Suprapubic skin (tissue), 3 donors: ENCODE measurements around the gene PLEK.

ENCODE experiments used
- POLR2AphosphoS5 ChIP-seq, 3 donors: sonication (generic); formaldehyde crosslinking; IDR thresholded peaks; one replicate each; pipeline ENCODE4 v1.6.1; 2017; ENCODE audit warnings: antibody characterized with exemption in 3 of 3
- TF ChIP-seq, protein P1 (sequence below), 2 donors: fragments of 200-600 bp in 1 of 2; fragments of 450-650 bp in 1 of 2; sonication (generic) in 1 of 2; IDR thresholded peaks; one replicate each; pipeline ENCODE4 v1.5.1; 2016 to 2019; ENCODE audit warnings: antibody characterized with exemption in 2 of 2, mild to moderate bottlenecking in 1 of 2, moderate library complexity in 1 of 2

DNA sequence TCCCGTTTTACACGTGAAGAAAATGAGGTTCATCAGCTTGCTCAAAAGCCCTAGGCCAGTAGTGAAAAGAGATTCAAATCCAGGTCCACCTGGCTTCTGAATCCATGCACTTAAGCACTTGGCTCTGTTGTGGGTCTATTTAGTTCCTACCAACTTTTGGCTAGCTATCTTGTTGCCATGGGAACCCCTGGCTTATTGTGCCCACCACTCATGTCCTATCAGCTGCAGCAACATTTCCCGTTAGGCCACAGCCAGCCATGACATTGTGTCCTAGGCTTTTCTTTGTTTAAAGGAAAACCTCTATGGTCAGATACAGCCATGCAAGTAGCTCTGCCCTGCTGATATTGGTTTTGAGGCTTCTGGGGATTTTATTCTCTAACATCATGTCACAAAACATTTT is 49.8 kb downstream of the PLEK start:
- no peak for TF ChIP-seq POLR2AphosphoS5 (IDR thresholded peaks at IDR 0.05)
- TF ChIP-seq, protein P1, sequence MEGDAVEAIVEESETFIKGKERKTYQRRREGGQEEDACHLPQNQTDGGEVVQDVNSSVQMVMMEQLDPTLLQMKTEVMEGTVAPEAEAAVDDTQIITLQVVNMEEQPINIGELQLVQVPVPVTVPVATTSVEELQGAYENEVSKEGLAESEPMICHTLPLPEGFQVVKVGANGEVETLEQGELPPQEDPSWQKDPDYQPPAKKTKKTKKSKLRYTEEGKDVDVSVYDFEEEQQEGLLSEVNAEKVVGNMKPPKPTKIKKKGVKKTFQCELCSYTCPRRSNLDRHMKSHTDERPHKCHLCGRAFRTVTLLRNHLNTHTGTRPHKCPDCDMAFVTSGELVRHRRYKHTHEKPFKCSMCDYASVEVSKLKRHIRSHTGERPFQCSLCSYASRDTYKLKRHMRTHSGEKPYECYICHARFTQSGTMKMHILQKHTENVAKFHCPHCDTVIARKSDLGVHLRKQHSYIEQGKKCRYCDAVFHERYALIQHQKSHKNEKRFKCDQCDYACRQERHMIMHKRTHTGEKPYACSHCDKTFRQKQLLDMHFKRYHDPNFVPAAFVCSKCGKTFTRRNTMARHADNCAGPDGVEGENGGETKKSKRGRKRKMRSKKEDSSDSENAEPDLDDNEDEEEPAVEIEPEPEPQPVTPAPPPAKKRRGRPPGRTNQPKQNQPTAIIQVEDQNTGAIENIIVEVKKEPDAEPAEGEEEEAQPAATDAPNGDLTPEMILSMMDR (IDR thresholded peaks at IDR 0.05): no peak
